D721Med (cell line): ENCODE results near the gene C11orf86.

Experiments used
- DNase-seq: peaks from one replicate; pipeline ENCODE4 v3.0.0; 2011; ENCODE audit warnings: low spot score; ENCODE audit not compliant: insufficient read length
- FAIRE-seq: peaks from 2 replicates; lab custom pipeline; 2011; peaks lifted over from hg19 to GRCh38; lab: Jason Lieb, UNC
- TF ChIP-seq, protein P1 (sequence below): IDR thresholded peaks from 2 replicates; pipeline ENCODE4 v1.5.1; 2012; ENCODE audit warnings: mild to moderate bottlenecking, control low read depth; ENCODE audit not compliant: insufficient read depth; ENCODE audit errors: missing control alignments

C11orf86 gene

DNA sequence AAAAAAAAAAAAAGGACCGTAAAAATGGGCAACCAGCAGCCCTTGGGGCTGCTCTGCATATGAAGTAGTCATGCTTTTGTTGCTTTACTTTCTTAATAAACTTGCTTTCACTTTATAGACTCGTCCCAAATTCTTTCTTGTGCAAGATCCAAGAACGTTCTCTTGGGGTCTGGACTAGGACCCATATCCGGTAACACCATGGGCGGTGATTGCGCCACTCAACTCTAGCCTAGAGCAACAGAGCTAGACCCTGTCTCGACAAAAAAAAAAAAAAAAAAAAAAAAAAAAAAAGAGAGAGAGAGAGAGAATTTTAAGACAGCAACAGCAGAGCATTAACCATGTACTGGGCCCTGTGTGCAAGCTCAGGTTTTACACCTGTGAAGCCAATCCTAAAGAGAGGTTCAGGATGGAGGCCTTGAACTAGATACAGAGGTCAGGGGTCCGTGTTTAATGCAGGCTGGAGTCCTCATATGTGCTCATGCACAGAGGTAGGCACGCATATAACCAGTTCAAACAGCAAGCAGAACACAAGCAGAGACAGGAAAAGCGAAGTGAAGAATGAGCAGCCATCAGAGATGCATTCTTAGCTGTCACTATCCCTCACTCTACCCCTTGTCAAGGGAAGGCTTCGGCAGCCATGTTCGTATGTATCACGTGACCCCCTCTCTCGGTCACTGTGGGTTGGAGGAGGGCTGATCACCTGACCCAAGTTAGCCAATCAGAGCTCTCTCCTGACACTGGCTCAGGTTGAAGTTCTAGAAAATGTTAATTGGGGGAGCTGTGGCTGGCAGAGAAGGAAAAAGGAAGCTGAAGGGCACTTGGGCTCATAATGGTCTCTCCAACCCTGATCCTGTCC lies 31.2 kb downstream of the C11orf86 start:
- DNase-seq (no peak), FAIRE-seq (no peak)
- TF ChIP-seq, protein P1, sequence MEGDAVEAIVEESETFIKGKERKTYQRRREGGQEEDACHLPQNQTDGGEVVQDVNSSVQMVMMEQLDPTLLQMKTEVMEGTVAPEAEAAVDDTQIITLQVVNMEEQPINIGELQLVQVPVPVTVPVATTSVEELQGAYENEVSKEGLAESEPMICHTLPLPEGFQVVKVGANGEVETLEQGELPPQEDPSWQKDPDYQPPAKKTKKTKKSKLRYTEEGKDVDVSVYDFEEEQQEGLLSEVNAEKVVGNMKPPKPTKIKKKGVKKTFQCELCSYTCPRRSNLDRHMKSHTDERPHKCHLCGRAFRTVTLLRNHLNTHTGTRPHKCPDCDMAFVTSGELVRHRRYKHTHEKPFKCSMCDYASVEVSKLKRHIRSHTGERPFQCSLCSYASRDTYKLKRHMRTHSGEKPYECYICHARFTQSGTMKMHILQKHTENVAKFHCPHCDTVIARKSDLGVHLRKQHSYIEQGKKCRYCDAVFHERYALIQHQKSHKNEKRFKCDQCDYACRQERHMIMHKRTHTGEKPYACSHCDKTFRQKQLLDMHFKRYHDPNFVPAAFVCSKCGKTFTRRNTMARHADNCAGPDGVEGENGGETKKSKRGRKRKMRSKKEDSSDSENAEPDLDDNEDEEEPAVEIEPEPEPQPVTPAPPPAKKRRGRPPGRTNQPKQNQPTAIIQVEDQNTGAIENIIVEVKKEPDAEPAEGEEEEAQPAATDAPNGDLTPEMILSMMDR: no peak

DNA sequence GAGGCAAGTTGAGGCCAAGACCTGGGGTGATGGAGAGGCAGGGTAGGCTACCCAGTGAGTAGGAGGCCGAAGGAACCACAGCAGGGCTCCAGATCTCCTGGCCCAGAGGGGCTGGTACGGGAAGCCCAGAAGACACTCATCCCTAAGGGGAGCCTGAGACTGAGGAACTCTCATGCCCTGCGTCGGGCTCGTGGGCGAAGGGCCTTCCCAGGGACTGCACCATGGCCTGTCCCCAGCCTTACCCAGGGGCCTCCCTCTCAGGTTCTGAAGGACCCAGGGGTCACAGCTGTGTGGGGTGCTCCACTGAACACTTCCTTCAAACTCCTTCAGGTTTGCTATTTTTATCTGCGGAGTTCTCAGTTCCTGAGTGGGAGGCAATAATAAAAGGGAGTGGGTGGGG lies 32.0 kb downstream of the C11orf86 start:
- TF ChIP-seq, protein P1: no peak
- DNase-seq (no peak), FAIRE-seq (no peak)

DNA sequence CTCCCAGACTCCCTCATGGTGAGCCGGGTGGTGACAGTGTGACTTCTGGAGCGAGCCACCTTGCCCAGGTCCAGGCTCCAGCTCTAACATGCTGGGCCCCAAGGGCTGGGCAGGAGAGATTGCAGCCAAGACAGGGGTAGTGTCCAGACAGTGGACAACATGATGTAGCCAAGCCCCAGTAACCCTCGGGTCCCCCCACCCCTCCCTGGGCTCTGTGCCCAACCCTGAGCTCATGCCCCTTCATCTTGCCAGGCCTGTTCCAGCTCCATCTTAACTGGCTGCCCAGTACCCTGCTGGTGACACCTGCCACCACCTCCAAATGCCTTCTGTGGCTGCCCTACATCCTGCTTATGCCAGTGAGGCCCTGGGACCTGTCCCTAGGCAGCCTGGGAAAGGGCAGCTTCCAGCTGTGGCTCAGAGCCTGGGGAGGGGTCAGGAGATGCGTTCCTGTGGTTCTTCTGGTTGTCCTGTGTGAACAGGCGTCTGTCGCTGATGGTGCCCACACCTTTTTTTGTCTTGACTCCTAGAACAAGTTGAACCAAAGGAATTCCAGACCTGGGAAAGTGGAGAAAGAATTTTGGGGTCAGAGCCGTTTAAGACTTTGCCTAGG lies 35.3 kb downstream of the C11orf86 start:
- TF ChIP-seq, protein P1: no peak
- DNase-seq (no peak), FAIRE-seq (no peak)

DNA sequence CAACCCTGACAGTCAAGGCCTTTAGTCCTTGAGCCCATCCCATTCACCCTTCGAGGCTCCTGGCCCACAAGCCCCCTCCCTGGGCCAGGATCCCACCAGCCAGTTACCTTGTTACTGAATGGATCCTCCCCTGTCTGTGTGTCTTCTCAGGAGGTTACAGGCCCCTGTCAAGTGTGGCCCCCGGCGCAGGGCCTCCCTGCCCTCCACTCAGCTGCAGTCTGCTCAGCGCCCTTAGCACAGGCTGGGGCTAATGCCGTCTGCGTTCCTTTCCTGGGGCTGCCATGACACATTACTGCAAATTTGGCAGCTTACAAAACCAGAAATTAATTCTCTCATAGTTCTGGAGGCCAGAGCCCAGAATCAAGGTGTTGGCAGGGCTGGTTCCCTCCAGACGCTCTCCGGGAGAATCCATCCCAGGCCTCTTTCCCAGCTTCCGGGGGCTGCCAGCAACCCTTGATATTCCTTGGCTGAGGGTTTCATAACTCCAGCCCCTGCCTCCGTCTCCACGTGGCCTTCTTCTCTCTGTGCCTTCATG lies 38.5 kb downstream of the C11orf86 start:
- FAIRE-seq (no peak), DNase-seq (no peak)
- TF ChIP-seq, protein P1: no peak

DNA sequence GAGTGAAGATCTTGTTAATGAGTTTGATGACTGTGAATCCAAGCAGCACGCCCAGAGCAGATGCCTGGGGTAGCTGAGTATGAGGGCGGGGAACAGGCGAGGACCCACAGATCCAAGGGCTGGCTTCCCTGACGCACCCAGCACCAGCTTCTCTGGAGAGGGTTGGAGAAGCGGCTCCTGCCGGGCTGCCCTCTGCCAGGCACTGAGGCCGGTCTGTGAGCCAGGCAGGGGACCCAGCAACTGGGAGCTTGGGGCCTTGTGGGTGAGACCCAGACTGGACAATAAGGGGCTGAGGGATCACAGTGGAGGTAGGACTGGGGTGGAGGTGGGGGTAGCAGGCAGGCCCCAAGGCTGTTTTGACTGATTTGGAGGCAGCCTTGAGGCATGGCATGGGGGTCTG lies 39.2 kb downstream of the C11orf86 start:
- TF ChIP-seq, protein P1: no peak
- FAIRE-seq: no peak
- no peak for DNase-seq

DNA sequence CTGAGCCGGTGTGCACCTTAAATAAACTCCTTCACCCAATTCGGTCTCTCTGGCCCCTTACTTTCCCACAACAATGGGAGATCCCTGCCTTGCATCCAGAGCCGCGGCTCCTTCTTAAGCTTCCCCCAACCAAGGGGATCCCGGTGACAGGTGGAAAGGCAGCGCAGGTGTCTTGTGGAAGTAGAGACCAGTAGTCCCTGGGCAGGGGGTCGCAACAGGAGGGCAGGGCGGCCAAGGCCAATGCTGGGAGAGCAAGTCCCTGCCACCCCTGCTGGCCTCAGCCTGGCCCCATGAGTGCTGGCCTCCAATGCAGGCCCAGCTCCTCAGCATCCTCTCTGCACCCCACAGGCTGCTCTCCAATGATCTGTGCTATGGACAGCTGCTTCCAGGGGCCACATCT lies 39.9 kb downstream of the C11orf86 start:
- FAIRE-seq: no peak
- TF ChIP-seq, protein P1: no peak
- no peak for DNase-seq
